ENCODE measurements around the gene C16orf96.

Gene C16orf96

GRCh38 chr16:4613636-4614570, 57.8 kb downstream of the C16orf96 start (continued):
- TF ChIP-seq PRDM4 (tag by site-specific recombination; IDR thresholded peaks at IDR 0.05) (no peak), ZBTB20 (tag by site-specific recombination; IDR thresholded peaks at IDR 0.05) (peak; percentile 63; the same call in 1 of the 2 replicates), ZNF76 (tag by site-specific recombination; IDR thresholded peaks at IDR 0.05; ENCODE audit: borderline replicate concordance, low read depth) (0 out of 2 replicates have a peak, but pooled peaks have one; percentile 36), ZNF18 (tag by site-specific recombination; IDR thresholded peaks at IDR 0.05) (peak; percentile 96), GLIS1 (tag by site-specific recombination; IDR thresholded peaks at IDR 0.05) (peak; percentile 66), ZNF423 (tag by site-specific recombination; IDR thresholded peaks at IDR 0.05) (peak; percentile 68), KLF1 (tag by site-specific recombination; IDR thresholded peaks at IDR 0.05) (peak; percentile 45; the same call in 1 of the 2 replicates), ZBTB8A (tag by site-specific recombination; IDR thresholded peaks at IDR 0.05) (peak; percentile 82), ZBTB26 (tag by site-specific recombination; optimal IDR thresholded peaks at IDR 0.05) (peak; percentile 97), ZNF707 (tag by site-specific recombination; IDR thresholded peaks at IDR 0.05) (no peak), ZNF639 (tag by site-specific recombination; IDR thresholded peaks at IDR 0.05) (0 out of 2 replicates have a peak, but pooled peaks have one; percentile 14), REST (tag by site-specific recombination; IDR thresholded peaks at IDR 0.05) (0 out of 2 replicates have a peak, but pooled peaks have one; percentile 34), ZNF521 (tag by site-specific recombination; IDR thresholded peaks at IDR 0.05) (no peak), SP7 (tag by site-specific recombination; IDR thresholded peaks at IDR 0.05) (peak; percentile 18; the same call in 1 of the 2 replicates), ZBTB7A (tag by site-specific recombination; IDR thresholded peaks at IDR 0.05; ENCODE audit: low read depth) (peak; percentile 81; the same call in 1 of the 2 replicates), ZEB2 (tag by site-specific recombination; IDR thresholded peaks at IDR 0.05) (peak; percentile 66; the same call in 1 of the 2 replicates), ZNF596 (tag by site-specific recombination; IDR thresholded peaks at IDR 0.05) (no peak), ZFHX2 (tag by site-specific recombination; conservative IDR thresholded peaks at IDR 0.05) (peak; percentile 51), MYNN (tag by site-specific recombination; IDR thresholded peaks at IDR 0.05; ENCODE audit: borderline replicate concordance) (0 out of 2 replicates have a peak, but pooled peaks have one; percentile 41), ZNF341 (tag by site-specific recombination; IDR thresholded peaks at IDR 0.05; ENCODE audit: low read depth) (peak; percentile 38; the same call in 1 of the 2 replicates), SP2 (tag by site-specific recombination; IDR thresholded peaks at IDR 0.05) (peak; percentile 19), PATZ1 (tag by site-specific recombination; IDR thresholded peaks at IDR 0.05) (peak; percentile 60)

All from HEK293 (cell line).